Esophagus squamous epithelium (tissue), 5 donors: ENCODE data around the gene GABRB1. TPM values are rescaled to one million over a fixed set of nuclear protein-coding genes. Genes with fewer than 3 reads are reported as not detected.

ENCODE experiments used
- DNase-seq: peaks from one replicate; lab custom pipeline; 2025; lab: John Stamatoyannopoulos, UW
- H3K27ac ChIP-seq, 4 donors: fragments of 200-600 bp; sonication (generic); one replicate each; pipeline ENCODE4 v1.5.1; 2016 to 2019; ENCODE audit warnings: mild to moderate bottlenecking in 1 of 4
- H3K27me3 ChIP-seq, 4 donors: fragments of 200-600 bp; sonication (generic); 1 replicate in 3 of 4; 2 replicates in 1 of 4; pipeline versions ENCODE4 v1.5.1 to v1.6.0; 2017 to 2021; ENCODE audit warnings: antibody characterized with exemption in 1 of 4
- H3K36me3 ChIP-seq, 3 donors: fragments of 200-600 bp; sonication (generic); one replicate each; pipeline ENCODE4 v1.5.1; 2016 to 2019
- H3K4me1 ChIP-seq, 3 donors: fragments of 200-600 bp; sonication (generic); one replicate each; pipeline ENCODE4 v1.5.1; 2017 to 2019
- H3K4me3 ChIP-seq, 4 donors: fragments of 200-600 bp; sonication (generic); 1 replicate in 3 of 4; 2 replicates in 1 of 4; pipeline ENCODE4 v1.5.1; 2016 to 2019; ENCODE audit warnings: mild to moderate bottlenecking in 2 of 4, moderate library complexity in 1 of 4
- H3K9me3 ChIP-seq, 3 donors: fragments of 200-600 bp; sonication (generic); one replicate each; pipeline ENCODE4 v1.5.1; 2016 to 2019
- POLR2A ChIP-seq, 4 donors: fragments of 450-650 bp; IDR thresholded peaks; one replicate each; pipeline ENCODE4 v1.6.1; 2017; ENCODE audit warnings: antibody characterized with exemption in 4 of 4, mild to moderate bottlenecking in 4 of 4, moderate library complexity in 3 of 4
- WGBS, 2 donors: methylation state at CpG; one replicate each; pipeline ENCODE4 v1.1.5; 2018; 5-methylcytosine and 5-hydroxymethylcytosine counted together
- intact Hi-C: fragments of 100-400 bp; cut with DNase I; formaldehyde crosslinking; loops from one replicate; pipeline ENCODE4 v1.15.0; 2022
- total RNA-seq, 4 donors: library from RNA; depleted of rRNA; stranded (reverse); fragments of >200 nt; gene quantifications; one replicate each; pipeline ENCODE4 v1.1.0, GENCODE V29; 2016
- TF ChIP-seq, protein P1 (sequence below), 6 experiments: fragments of 450-650 bp in 4 of 6; fragments of 200-600 bp in 2 of 6; sonication (generic) in 2 of 6; IDR thresholded peaks; one replicate each; pipeline ENCODE4 v1.5.1; 2016 to 2019; ENCODE audit warnings: antibody characterized with exemption in 6 of 6, mild to moderate bottlenecking in 4 of 6, moderate library complexity in 4 of 6
- donor health status: DM: yes; HTN: yes; CAD: no.

The GABRB1 gene
- total RNA-seq, 4 donors from 2014 or later = not detected

DNA sequence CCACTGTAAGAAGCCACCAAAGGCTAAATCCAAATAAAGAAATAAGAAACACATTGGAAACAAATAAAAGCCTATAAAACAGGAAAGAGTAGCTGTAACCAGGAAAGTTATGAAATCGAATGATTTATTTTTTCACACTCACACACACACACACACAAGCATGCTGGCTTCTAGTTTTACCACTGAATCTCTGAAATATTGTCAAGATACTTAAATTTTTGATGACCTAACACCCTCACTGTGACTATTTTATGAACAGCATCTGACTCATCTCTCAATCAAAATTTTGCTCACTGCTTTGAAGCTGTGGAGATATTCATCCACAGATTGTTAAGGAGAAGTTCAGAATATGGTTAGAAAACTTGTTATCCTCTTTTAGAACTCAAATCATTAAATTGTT is 13.9 kb upstream of the GABRB1 start:
- TF ChIP-seq, protein P1, sequence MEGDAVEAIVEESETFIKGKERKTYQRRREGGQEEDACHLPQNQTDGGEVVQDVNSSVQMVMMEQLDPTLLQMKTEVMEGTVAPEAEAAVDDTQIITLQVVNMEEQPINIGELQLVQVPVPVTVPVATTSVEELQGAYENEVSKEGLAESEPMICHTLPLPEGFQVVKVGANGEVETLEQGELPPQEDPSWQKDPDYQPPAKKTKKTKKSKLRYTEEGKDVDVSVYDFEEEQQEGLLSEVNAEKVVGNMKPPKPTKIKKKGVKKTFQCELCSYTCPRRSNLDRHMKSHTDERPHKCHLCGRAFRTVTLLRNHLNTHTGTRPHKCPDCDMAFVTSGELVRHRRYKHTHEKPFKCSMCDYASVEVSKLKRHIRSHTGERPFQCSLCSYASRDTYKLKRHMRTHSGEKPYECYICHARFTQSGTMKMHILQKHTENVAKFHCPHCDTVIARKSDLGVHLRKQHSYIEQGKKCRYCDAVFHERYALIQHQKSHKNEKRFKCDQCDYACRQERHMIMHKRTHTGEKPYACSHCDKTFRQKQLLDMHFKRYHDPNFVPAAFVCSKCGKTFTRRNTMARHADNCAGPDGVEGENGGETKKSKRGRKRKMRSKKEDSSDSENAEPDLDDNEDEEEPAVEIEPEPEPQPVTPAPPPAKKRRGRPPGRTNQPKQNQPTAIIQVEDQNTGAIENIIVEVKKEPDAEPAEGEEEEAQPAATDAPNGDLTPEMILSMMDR (IDR thresholded peaks at IDR 0.05) = no peak
- TF ChIP-seq POLR2A (IDR thresholded peaks at IDR 0.05) = no peak
- DNase-seq = no peak
- WGBS, 2 donors = 52 to 53% methylated on average over 1 of the region's 1 CpG
- Histone ChIP-seq H3K4me1 (no peaks in the 10 kb centered on the region), H3K4me3 (no peak overlapping the region), H3K9me3 (no peaks in the 10 kb centered on the region), H3K27ac (no peak overlapping the region), H3K36me3 (no peaks in the 10 kb centered on the region), H3K27me3 (no peaks in the 10 kb centered on the region)
- intact Hi-C loops = no loop called here

- intact Hi-C loops = no loop called here
- no peak for TF ChIP-seq POLR2A (IDR thresholded peaks at IDR 0.05)
- TF ChIP-seq, protein P1 (IDR thresholded peaks at IDR 0.05) = no peak
- H3K9me3 ChIP-seq = no peaks in the 10 kb centered on the region
- peaks cover 0 to 34% (median 0%) of the 10 kb centered on the region in 4 donors for H3K27me3 ChIP-seq
- no peaks in the 10 kb centered on the region for H3K36me3 ChIP-seq
- H3K4me1 ChIP-seq = peaks cover 0 to 21% (median 12%) of the 10 kb centered on the region in 3 donors
- peak overlapping the region; percentile 19 to 54 (median 42) for H3K4me3 ChIP-seq
- whole genome bisulfite sequencing, 2 donors = 2 to 6% methylated on average over 16 to 17 of the region's 19 CpGs
- no peak for DNase-seq
- H3K27ac ChIP-seq = no peak overlapping the region
Observed at GRCh38 chr4:47031751-47032404, 511 bp downstream of the GABRB1 start.

- Histone ChIP-seq H3K27ac (no peak overlapping the region), H3K4me1 (peaks cover 0 to 21% (median 12%) of the 10 kb centered on the region in 3 donors), H3K27me3 (peaks cover 0 to 34% (median 0%) of the 10 kb centered on the region in 4 donors), H3K9me3 (no peaks in the 10 kb centered on the region), H3K36me3 (no peaks in the 10 kb centered on the region), H3K4me3 (peak overlapping the region; percentile 19 to 54 (median 42))
- DNase-seq = no peak
- no peak for TF ChIP-seq POLR2A (IDR thresholded peaks at IDR 0.05)
- TF ChIP-seq, protein P1 (IDR thresholded peaks at IDR 0.05) = peak in 5 of 6 experiments; percentile 39 to 67 (median 49)
- intact Hi-C loops = no loop called here
- 0 to 11% methylated on average over 2 to 3 of the region's 47 CpGs for WGBS, 2 donors
Observed at GRCh38 chr4:47032405-47033106, 1.2 kb downstream of the GABRB1 start.

DNA sequence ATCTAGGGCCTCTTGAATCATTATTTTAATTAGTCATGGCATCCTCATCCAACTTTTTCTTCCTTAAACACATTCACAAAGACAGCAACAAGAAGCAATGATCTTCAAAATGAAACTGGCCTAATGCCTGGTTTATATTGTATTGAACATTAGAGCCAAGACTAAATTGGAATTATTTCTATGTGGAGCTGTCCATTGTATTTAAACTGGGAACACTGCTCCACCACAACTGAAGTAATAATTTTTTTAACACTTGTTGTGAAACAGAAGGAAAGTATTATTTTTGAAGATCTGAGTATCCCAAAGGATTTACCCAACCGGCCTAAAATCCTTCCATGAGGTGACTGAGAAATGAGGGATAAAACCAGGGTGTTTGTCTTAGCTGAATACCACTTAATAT is 6.9 kb downstream of the GABRB1 start:
- TF ChIP-seq, protein P1 (IDR thresholded peaks at IDR 0.05) = no peak
- no peak for TF ChIP-seq POLR2A (IDR thresholded peaks at IDR 0.05)
- Histone ChIP-seq H3K4me3 (no peak overlapping the region), H3K27ac (no peak overlapping the region), H3K36me3 (no peaks in the 10 kb centered on the region), H3K4me1 (no peaks in the 10 kb centered on the region), H3K27me3 (peaks cover 0 to 1% (median 0%) of the 10 kb centered on the region in 4 donors), H3K9me3 (no peaks in the 10 kb centered on the region)
- intact Hi-C loops = no loop called here
- WGBS, 2 donors = 55 to 59% methylated on average over 1 of the region's 1 CpG
- DNase-seq = no peak

- 83 to 91% methylated on average over 3 of the region's 3 CpGs for WGBS, 2 donors
- no peak for DNase-seq
- no peaks in the 10 kb centered on the region for H3K9me3 ChIP-seq
- H3K4me3 ChIP-seq = no peak overlapping the region
- no peak for TF ChIP-seq POLR2A (IDR thresholded peaks at IDR 0.05)
- TF ChIP-seq, protein P1 (IDR thresholded peaks at IDR 0.05) = no peak
- intact Hi-C loops = no loop called here
- H3K27me3 ChIP-seq = no peaks in the 10 kb centered on the region
- no peak overlapping the region for H3K27ac ChIP-seq
- no peaks in the 10 kb centered on the region for H3K4me1 ChIP-seq
- no peaks in the 10 kb centered on the region for H3K36me3 ChIP-seq
Observed at GRCh38 chr4:47040828-47041227, 9.5 kb downstream of the GABRB1 start.
